HG03439 (cell line): ENCODE results near the gene XPNPEP2.

Experiments used
- ATAC-seq: cut with Tn5 transposase; IDR thresholded peaks from one replicate; pipeline ENCODE4 v1.9.1; 2021; ENCODE audit warnings: mild to moderate bottlenecking, moderate library complexity; ENCODE audit not compliant: unreplicated experiment

The XPNPEP2 gene

DNA sequence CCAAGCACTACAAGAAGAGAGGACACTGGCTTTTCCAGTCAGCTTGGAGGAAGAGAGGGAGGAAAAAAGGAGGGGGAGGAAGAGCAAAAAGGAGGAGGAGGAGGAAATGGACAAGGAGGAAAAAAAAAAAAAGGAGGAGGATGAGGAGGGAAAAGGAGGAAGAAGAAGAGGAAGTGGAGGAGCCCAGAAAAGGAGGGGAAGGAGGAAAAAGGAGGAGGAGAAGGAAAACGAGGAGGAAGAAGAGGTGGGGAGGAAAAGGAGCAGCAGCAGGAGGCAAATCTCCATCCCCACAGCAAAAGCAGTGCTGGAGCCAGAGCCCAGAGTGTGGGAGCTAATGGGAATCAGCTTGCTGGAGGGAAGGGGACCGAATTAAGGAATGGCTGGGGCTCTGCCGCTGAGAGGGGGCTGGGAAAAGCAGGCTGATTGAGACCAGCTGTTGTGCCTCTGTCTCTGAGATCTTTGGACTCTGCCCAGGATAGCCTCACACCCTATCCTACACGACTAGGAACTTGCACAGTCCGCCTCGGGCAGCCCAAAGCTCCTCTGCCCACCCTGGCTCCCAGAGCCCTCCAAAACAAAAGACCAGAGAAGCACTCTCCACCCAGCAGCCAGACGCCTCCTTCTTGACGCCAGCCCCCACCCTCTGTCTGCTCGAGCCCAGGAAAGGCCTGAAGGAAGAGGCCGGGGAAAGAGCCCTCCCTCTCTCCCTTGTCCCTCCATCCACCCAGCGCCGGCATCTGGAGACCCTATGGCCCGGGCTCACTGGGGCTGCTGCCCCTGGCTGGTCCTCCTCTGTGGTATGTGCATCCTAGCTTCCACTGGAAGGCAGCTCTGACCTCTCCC lies at the start of gene XPNPEP2:
XPNPEP2 (plus strand) TSS at position 514 of the 843 bp plus-strand sequence; CDS start at position 749, 235 bp downstream.
- no peak for ATAC-seq

- ATAC-seq: no peak
Observed at GRCh38 chrX:129689796-129690195, 49.0 kb upstream of the XPNPEP2 start.

DNA sequence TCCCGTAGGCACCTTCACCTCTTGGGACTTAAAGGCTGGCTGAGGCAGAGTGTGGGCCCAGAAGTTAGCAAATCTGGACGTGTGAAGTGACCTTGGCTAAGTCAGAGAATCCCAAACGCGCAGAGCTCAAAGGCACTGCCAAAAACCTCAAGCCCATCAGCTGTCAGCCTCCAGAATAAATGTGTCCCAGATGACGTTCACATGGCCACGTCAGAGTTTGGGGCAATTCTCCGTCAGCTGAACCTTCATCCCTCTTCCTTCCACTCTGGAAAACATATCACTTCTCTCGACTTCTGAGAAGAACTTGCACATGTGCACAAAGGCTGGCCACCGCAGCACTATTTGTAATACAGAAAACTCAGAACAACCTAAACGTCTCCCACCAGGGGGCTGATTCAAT lies 48.3 kb upstream of the XPNPEP2 start:
- no peak for ATAC-seq

DNA sequence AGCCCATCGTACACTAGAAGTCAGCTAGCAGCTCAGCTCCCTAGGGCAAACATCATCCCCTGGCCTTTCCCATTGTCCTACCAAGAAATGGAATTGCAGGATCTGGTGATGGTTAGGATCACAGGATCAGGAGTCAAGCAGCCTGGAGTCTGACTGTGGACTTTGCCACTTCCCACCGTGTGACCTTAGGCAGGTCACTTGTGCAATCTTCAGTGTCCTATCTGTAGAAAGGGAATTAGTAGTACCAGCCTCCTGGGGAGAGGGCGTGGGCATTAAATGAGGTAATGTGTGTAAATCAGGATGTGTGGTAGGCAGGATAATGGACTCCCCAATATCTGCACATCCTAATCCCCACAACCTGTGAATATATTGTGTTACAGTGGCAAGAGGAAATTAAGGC lies 45.4 kb upstream of the XPNPEP2 start:
- ATAC-seq: no peak

DNA sequence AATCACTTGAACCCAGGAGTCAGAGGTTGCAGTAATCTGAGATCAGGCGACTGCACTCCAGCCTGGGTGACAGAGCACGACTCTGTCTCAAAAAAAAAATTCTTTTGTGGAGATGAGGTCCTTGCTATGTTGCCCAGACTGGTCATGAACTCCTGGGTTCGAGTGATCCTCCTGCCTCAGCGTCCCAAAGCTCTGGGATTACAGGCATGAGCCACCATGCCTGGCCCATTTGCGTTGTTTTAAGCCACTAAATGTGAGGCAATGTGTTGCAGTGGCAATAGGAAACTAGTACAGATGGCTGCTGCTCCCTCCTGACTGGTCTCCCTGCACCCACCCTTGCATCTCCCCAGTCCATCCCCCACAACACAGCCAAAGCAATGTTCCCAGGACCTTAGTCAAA lies 44.0 kb upstream of the XPNPEP2 start:
- ATAC-seq: no peak

- no peak for ATAC-seq
Observed at GRCh38 chrX:129695535-129695934, 43.2 kb upstream of the XPNPEP2 start.

DNA sequence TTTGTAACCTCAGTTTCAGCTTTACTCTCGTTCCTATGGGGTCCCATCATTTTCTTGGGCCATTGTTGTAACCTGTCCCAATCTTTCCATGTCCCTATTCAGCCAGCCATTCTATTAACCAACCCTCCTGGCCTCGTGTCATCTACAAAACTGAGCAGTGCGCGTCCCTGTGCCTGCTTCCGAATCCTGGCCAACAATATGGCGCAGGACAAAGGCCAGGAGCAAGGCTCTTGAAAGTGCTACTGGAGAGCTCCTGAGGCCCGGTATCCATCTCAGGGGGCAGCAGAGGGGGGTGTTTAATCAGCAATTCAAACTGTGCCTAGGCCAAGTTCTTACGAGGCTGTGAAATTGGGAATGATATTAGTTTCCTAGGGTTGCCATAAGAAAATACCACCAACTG lies 42.8 kb upstream of the XPNPEP2 start:
- no peak for ATAC-seq

DNA sequence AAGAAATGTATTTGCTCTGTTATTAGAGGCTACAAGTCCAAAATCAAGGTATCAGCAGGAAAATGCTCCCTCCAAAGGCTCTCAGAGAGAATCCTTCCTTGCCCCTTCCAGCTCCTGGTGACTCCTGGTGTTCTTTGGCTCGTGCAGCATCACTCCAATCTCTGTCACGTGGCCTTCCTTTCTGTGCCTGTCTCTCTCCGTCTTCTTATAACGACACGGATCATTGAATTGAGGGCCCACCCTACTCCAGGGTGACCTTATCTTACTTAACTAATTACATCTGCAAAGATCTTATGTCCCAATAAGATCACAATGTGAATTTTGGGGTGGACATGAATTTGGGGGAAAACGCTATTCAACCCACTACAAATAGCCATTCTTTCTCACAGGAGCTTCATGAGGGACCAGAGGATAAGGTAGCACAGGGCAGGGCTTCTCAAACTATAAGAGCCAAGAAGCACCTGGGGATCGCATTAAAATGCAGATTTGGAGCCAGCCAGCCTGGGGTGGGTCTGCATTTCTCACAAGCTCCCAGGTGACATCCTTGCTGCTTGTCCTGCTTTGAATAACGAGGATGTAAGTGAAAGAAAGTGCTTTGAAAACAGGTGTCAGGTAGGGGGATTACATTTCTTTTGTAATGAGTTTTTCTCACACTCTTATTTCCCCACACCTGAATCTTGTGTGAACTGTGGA lies 42.2 kb upstream of the XPNPEP2 start:
- no peak for ATAC-seq

GRCh38 chrX:129697204-129697829 lies 41.5 kb upstream of the XPNPEP2 start:
- no peak for ATAC-seq

GRCh38 chrX:129698150-129698549 lies 40.6 kb upstream of the XPNPEP2 start:
- no peak for ATAC-seq

GRCh38 chrX:129700536-129700935 lies 38.2 kb upstream of the XPNPEP2 start:
- ATAC-seq: no peak

DNA sequence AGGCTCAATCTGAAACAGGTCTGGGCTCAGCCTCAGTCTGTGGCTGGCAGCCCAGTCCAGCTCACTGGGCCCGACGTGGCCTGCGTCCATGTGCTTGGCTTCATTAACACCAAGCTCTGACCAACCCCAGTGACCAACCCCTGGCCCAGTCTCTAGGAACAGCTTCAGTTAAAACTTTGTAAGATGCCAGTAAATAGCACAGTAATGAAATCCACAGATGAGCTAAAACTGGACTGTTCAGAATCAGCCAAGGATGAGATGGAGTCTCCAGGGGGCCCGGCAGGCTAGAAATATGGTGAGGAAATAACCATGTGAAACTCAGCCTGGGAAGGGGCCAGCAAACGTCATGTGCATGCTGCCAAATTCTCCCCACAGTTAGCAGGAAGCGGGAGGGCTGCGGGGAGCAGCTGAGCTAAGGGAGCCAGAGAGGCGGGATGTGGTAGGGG lies 37.1 kb upstream of the XPNPEP2 start:
- ATAC-seq: no peak

- ATAC-seq: no peak
Observed at GRCh38 chrX:129704491-129704890, 34.3 kb upstream of the XPNPEP2 start.

- ATAC-seq: no peak
Observed at GRCh38 chrX:129705377-129705925, 33.3 kb upstream of the XPNPEP2 start.

DNA sequence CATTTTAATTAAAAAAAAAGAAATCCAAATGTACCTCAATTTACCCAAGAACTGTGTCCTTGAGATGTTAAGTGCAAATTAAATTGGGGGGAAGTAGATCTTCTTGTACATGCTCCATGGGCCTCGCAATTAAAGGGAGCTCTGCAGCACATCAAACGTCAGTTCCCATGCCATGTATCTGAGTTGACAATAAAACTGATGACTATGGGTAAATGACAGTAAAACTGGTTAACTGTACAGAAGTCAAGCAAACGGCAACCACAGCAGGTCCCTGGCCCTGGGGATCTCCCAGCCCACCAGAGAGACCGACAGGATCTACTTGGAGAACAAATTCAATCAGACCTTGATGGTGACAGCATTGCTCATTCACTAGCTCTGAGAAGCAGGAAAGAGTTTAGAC lies 32.8 kb upstream of the XPNPEP2 start:
- ATAC-seq: no peak

GRCh38 chrX:129706400-129707072 lies 32.2 kb upstream of the XPNPEP2 start:
- no peak for ATAC-seq

DNA sequence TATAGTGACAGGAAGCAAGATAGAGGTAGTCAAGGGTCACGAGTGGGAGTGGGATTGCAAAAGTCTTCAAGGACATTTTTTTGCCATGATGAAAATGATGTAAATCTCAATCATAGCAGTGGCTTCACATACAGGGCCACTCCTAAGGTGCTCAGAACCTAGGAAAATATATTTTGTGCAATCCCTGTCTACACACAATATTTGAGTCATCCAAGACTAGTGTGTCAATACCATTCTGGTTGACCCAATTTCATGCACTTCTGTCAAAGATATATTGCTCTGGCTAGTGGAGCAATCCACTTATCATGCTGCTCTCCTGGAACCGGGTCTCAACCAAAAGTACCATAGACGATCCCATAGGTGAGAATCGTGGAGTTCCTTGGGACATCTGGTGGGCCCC lies 24.2 kb upstream of the XPNPEP2 start:
- no peak for ATAC-seq

- no peak for ATAC-seq
Observed at GRCh38 chrX:129716507-129716906, 22.3 kb upstream of the XPNPEP2 start.

GRCh38 chrX:129717892-129718291 lies 20.9 kb upstream of the XPNPEP2 start:
- no peak for ATAC-seq

- ATAC-seq: no peak
Observed at GRCh38 chrX:129718676-129719075, 20.1 kb upstream of the XPNPEP2 start.

DNA sequence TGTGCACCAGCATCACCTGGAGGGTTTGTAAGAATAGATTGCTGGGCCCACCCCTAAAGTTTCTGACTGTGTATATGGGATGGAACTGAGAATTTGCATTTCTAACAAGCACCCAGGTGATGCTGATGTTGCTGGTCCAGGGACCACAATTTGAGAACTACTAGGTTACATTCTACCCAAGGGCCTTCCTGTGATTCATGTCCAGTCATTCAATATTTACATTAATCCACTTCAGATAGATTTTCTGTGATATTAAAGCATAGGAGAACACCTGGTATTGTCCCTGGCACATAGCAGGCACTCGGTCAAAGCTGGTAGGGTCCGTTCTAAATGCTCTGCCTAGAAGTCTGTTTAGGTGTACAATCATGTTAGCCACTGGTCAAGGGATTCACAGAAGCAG lies 19.5 kb upstream of the XPNPEP2 start:
- no peak for ATAC-seq
